HEK293T (cell line): ENCODE measurements around the gene PPP1R9B.

Experiments
- BHLHE40 ChIP-seq: fragments of 450-650 bp; IDR thresholded peaks from 2 replicates; pipeline ENCODE4 v1.6.1; 2016; ENCODE audit warnings: mild to moderate bottlenecking, moderate library complexity, borderline replicate concordance
- ELF4 ChIP-seq: fragments of 450-650 bp; IDR thresholded peaks from 2 replicates; pipeline ENCODE4 v1.6.1; 2017; ENCODE audit warnings: antibody characterized with exemption
- FOXA1 ChIP-seq: fragments of 450-650 bp; IDR thresholded peaks from 2 replicates; pipeline ENCODE4 v1.6.1; 2016; ENCODE audit warnings: mild to moderate bottlenecking
- FOXM1 ChIP-seq: fragments of 450-650 bp; IDR thresholded peaks from 2 replicates; pipeline ENCODE4 v1.6.1; 2017; ENCODE audit warnings: mild to moderate bottlenecking, borderline replicate concordance
- LEF1 ChIP-seq: fragments of 450-650 bp; IDR thresholded peaks from 2 replicates; pipeline ENCODE4 v1.6.1; 2017; ENCODE audit warnings: mild to moderate bottlenecking, borderline replicate concordance
- SP1 ChIP-seq: fragments of 450-650 bp; IDR thresholded peaks from 2 replicates; pipeline ENCODE4 v1.6.1; 2017

- TF ChIP-seq LEF1 (no peak), ELF4 (no peak), SP1 (no peak), FOXA1 (no peak), BHLHE40 (no peak), FOXM1 (no peak)
Measured at GRCh38 chr17:50125420-50125997, 25.0 kb downstream of the PPP1R9B start.
